Measurements from ENCODE around the gene GGTLC2.

The GGTLC2 gene

DNA sequence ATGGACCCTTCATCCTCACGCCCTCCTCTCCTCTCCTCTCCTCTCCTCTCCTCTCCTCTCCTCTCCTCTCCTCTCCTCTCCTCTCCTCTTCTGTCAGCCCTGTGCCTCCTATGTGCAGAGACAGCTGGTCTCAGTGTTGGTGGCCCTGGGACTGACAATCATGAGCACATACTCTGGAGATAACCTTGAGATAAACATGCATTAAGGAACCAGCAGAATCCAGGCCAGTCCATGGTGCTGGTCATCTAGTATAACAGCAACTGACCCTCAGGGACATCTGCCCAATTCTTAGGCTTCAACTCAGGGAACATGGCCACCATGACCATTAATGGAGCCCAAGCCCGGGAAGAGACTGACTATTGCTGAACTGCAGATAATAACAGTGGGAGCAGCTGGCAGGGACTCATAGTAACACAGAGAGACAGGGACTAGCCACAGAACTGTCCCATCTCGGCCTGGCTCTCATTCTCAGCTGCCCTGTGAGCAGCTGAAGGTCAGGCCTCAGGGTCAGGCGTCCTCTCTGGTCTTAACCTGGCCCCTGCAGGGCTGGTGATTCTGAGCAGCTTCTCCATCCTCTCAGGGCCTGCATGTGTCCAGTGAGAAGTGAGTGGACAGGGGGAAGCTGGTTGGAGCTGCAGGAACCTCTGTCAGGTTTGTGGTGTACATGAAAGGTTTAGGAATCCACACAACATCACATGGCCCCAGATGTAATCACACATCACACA lies 45.4 kb downstream of the GGTLC2 start:
- no peak for DNase-seq (ENCODE audit: low read depth in 2 of 3, low spot score in 2 of 3)

DNA sequence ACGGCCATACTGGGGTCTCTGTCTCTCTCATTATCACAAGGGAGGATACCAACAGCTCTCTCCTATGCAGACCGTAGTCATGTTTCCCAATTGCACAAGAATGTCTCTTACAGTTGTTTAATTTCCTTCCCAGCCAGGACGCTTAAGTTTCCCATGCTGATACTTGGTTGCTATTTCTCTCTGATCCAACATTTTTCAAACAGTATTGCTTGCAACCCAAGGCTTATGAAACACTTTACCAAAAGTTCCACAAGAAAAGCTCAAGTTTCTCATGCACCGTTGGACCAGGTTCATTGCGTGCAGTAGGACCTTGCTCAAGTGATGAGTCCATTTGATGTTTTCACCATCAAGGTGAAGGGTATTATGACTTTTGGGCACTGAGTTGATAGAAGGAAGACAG lies 46.6 kb downstream of the GGTLC2 start:
- no peak for DNase-seq (ENCODE audit: low read depth in 2 of 3, low spot score in 2 of 3)

DNA sequence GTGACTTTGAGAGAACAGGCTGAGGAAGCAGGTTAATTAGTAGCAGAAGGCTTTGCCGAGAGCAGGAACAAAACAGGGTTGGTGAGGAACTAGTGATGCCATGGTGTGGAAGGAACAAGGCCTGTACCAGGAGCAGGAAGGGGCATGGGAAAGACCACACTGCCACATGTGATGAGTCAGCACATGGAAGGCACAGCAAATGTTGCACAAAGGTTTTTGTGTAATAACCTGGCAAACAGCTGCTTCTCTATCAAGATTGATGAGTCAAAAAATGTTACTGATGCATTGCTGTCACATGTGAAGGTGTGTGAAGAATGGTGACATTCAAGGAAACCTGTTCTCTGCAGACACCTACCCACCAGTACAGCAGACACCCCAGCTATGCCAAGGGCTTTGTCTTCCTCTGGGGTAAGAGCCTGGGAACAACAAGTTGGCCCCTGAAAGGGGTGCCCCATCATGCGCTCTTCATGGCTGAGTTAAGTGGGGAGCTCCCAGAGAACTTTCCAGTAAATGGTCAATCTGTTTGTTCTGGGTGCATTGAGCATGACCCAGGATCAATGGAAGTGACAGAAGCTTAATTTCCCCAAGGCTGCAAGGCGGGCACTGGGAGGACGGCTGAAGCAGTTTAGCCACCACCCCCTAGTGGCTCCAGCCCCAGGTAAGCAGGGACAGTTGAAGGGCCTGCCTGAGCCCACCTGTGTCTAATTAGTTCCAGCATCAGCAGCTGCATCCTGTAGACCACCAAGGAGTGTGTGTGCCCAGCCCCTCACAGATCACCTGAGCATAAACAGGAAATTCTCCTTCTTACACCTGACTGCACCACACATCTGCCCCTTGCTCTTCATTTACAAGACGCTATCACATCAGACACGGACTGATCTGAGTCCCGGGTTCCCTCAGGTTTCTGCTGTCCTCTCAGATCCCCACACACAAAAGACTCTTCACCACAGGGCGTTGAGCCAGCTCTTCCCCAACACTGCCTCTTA lies 47.6 kb downstream of the GGTLC2 start:
- DNase-seq (ENCODE audit: low read depth in 2 of 3, low spot score in 2 of 3): no peak

DNA sequence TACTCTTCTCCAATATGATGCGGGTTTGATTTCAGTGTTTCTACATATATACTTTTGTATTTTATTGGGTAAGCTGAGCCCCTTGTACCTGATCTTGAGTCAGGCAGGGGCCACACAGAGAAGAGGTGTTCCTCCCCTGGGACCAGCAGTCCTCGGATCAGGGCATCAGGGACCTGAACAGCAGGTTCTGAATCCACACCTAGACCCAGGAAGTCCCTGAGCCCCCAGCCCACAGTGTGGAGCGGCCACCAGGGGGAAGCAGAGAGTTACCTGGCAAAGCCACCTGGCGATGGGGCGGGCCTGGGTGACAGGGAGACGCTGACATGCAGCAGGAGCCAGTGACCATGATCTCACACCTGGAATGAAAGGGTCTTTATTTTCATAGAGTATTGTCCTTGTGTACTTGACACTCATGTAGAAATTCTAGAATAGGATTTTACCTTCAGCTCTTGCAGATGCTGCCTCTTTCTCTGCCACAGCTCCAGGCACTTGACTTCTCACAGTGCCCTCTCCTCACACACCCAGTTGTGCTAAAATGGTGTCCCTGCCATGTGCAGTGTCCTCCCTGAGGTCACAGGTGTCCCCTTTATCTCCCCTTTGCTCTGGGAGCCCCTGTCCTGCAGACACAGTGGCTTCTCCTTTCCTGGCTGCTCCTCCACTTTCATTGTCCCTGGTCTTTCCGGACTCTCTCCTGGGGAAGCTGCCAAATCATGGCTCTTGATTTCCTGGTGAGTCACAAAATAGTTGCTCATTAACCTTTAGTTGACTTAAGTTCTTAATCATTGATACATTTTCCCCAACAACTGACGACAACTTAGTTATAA lies 48.5 kb downstream of the GGTLC2 start:
- peak; percentile 7 to 42 (median 12) for DNase-seq (ENCODE audit: low read depth in 2 of 3, low spot score in 2 of 3)

DNA sequence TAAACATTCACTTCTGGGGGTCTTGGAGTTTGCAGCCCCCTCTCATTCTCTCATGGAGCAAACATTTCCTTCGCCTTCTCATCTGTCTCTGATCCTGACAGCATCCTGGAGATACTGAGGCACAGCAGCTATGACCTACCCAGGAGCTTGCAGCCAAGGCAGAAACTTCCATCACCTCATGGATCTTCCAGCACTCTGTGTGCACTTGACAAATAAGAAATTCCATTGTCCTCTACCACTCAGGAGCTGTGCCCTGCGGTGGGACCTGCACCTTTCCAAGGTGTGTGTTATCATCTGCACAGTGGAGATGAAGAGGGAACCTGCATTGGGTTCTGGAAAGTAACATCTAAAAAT lies 49.1 kb downstream of the GGTLC2 start:
- DNase-seq (ENCODE audit: low read depth in 2 of 3, low spot score in 2 of 3): no peak

DNA sequence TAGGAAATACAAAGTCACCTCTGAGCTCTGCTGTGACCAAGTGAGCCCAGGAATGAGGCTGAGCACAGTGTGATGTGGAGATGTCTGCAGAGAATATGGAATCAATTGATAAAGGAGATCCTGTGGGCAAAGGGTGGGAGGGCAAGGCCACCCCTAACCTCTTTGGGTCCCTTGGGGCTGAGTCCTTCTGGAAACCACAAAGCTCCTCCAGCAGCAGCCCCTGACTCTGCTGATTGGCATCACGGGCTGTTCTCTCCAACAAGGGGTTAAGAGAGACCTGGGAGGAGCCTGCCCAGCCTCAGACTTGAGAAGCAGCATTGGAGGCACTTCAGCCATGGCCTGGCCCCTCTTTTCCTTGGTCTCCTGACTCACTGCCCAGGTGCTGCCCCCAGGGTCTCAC lies 49.7 kb downstream of the GGTLC2 start:
- no peak for DNase-seq (ENCODE audit: low read depth in 2 of 3, low spot score in 2 of 3)

DNA sequence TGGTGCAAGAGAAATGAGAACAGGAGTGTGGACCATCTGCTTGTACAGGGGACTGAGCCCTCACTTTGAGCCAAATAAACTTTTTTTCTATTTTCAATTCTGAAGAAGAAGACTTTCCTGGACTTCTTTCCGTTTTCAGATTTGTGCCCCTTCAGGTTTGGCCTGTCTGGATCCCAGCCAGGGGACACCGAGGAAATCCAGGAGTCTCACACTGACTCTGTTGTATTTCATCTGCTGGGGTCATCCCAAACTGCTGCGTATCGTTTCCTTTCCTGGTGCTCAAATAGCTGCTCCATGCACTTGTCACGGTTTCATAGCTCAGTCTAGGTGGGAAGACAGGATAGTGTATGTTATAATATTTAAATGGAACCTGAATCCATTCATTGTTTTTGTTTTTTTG lies 51.7 kb downstream of the GGTLC2 start:
- DNase-seq (ENCODE audit: low read depth in 2 of 3, low spot score in 2 of 3): no peak

Measured in activated CD8-positive, alpha-beta memory T cell treated with anti-CD3 and anti-CD28 coated beads for 48 hours (primary cell).